ENCODE data around the gene NTRK2.
"Not testable (repeated sequence)": the region's sequence is repeated elsewhere in the genome, so short reads cannot be mapped to it uniquely, and the experiment has no call there.

Gene NTRK2

DNA sequence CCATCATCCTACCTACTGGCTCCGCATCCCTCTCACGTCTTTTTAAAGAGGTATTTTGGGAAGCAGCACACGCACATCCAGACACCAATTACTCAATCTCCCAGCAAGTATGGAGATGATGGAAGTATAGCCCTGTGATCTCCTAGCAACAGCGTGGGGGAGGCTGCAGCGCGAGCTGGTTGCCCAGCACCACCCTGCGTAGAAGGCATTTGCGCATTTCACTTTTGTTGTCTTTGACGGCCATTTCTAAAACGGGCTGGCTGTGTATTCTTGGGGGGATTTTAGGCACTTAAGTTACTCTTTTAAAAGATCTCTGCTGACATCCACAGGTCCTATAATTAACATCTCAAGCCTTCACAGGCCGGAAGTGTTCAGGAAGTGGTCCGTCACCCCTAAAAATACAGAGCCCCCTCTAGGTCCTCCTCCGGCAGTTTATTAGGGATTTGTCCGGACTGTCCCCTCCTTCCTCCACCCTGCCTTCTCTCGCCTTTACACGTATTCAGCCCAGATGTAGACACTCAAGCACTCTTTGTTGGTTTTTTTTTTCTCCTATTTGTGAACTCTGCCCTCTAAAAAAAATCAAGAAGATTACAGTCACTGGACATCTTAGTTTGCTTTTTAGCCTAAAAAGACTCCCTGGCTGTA is 371.4 kb downstream of the NTRK2 start:
- FAIRE-seq: no peak

DNA sequence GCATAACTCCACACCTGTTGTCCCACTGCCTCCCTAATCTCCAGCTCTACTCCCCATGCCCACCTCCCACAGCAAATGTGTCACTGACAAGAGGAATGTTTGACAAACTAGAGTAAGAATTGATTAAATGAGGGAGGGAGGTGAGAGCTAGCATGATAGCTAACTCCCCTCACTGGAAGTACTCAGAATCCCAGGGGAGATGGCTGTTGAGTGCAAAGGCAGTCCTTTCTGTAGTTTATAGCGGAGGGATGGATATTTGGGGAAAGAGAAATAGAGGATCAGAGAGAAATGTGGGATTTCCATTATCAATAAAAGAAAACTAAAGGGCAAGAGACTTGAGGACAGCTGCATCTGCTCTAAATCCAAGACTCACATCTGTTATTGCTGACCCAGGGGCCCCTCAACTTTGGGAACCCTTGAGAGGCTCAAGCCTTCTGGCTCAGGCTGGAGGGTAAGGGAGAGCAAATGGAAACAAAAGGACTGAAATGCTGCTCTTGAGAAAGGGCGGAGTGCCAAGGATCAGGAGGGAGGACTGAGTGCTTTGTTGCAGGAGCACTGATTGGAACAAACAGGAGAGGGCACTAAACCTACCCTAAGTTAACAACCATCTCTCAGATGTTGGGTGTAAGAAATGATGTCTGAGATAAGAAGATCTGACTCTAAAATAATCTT is 372.1 kb downstream of the NTRK2 start:
- no peak for FAIRE-seq

DNA sequence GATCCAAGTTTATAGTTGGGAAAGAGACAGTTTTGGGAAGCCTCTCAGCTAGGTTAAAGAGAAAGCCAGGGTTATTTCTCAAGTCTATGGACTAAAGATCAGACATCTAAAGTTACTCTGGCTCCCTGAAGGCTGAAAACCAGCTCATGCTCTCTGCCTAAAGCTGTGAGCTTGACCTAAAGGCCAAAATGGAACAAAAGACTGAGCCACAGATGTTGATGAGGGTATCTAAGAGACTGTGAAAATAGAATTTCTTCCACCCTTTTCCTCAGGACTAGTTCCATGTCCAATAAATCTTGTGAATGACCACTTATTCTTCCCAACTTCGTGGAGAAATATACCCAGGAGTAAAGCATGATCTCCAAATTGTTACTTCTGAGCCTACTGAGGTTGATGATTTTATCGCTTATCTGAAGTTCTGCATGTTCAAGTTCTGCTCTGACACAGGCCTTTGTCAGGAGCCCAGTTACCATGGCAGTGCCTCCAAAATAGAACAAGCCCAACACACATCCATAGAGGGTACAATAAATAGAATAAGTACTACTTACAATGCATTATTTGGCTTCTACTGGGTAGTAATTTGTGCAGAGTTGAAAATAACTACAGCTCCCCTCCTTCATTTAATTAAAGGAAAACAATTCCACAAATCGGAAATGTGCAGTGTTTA is 373.6 kb downstream of the NTRK2 start:
- FAIRE-seq: no peak

GRCh38 chr9:85045271-85045670 is 375.7 kb downstream of the NTRK2 start:
- no peak for FAIRE-seq

GRCh38 chr9:85046475-85046874 is 376.9 kb downstream of the NTRK2 start:
- no peak for FAIRE-seq

GRCh38 chr9:85053206-85053786 is 383.8 kb downstream of the NTRK2 start:
- no peak for FAIRE-seq

DNA sequence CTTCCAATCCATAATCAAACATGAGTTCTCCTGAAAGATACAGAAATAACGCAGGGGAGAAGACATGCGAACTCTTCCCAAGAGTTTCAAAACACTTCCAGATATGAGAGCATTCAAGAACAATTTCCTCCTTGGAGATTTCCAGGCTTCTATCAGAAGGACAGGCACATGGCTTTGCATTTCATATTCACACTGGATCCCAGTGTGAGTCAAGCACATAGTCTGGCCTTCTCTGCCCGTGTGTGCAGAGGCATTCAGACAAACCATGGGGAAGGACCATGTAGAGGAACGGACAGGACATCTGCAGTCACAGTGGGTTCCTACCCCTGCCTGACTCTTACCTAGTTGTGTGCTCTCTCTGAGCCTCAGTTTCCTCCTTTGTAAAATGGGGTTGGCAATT is 384.5 kb downstream of the NTRK2 start:
- FAIRE-seq: no peak

- FAIRE-seq: no peak
Measured at GRCh38 chr9:85055506-85056202, 386.1 kb downstream of the NTRK2 start.

DNA sequence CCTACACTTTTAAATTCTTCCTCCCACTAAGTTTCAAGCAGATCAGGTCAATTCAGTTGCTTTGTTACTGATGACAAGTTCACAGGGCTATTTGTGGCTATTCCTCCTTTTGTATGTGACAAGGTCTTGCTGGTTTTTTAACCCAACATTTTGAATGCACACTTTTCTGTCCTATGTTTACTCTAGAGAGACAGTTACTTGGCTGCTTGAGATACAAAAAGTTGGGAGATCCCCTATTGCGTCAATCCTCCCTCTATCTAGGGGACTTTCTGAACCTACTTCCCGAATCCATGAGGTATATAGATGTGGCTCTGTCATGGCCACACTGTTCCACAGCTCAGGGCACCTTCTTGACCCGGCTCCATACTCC is 386.7 kb downstream of the NTRK2 start:
- no peak for FAIRE-seq

- no peak for FAIRE-seq
Measured at GRCh38 chr9:85061969-85062368, 392.4 kb downstream of the NTRK2 start.

DNA sequence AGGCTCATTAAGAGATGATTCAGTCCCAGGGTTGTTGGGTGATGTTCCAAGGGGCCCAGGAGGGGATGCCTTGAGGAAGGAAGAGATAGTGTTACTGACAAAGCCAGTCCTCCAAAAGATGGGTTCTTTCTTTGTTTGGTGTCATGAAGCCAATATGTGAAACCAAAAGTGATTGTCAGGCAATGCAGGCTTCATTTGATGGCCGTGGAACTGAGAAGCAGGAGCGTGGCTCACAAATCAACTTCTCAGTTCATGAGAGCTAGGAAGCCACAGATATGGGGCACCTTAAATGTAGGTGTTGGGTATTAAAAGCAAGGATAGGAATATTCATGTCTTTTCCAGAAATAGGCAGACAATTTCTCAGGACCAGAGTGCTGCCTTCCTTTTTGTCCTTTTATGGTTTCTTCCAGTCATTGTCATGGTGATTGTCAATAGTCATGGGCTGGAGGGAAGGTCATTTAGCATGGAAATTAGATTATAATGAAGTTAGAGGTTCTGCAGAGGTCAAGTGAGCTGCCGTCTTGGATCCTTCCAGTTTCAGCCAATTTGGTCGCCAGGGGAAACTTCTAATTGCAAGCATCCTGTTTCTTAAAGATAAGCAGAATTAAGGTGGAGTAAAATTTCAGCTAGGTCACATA is 393.0 kb downstream of the NTRK2 start:
- FAIRE-seq: no peak

DNA sequence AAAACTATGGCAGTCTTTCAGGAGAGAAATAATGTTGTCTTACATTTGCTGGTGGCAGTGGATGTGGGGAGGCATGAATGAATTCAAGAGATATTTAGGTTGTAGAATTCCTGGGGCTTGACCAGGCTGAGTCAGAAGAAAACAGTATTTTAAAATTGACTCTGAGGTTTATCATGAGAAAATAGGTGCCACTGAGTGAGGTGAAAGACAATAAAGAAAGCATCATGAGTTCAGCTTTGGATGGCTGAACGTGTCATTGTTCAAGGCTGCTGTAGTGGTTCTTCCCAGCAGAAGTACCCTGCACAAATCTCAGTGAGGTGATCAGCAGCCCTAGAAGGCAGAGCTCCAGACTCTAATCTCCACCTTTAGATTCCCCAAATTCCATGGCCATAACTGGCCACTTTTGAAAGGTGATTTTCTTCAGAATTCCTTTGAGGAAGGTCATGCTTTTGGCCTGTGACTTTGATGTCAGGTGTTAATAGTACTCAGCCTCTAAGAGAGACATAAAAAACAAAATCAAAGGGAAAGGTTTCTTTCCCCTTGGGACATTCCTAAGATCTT is 395.4 kb downstream of the NTRK2 start:
- no peak for FAIRE-seq

GRCh38 chr9:85067792-85068191 is 398.3 kb downstream of the NTRK2 start:
- FAIRE-seq: no peak

- FAIRE-seq: not testable (repeated sequence)
Measured at GRCh38 chr9:85069421-85069820, 399.9 kb downstream of the NTRK2 start.
